NCI-H748 treated with DMSO at 0.1 percent for 48 hours (cell line): ENCODE data around the gene BPIFB1.

Experiments used
- DNase-seq: peaks from one replicate; lab custom pipeline; 2025; lab: John Stamatoyannopoulos, UW

The BPIFB1 gene

GRCh38 chr20:33325350-33325749, 42.3 kb downstream of the BPIFB1 start:
- no peak for DNase-seq

DNA sequence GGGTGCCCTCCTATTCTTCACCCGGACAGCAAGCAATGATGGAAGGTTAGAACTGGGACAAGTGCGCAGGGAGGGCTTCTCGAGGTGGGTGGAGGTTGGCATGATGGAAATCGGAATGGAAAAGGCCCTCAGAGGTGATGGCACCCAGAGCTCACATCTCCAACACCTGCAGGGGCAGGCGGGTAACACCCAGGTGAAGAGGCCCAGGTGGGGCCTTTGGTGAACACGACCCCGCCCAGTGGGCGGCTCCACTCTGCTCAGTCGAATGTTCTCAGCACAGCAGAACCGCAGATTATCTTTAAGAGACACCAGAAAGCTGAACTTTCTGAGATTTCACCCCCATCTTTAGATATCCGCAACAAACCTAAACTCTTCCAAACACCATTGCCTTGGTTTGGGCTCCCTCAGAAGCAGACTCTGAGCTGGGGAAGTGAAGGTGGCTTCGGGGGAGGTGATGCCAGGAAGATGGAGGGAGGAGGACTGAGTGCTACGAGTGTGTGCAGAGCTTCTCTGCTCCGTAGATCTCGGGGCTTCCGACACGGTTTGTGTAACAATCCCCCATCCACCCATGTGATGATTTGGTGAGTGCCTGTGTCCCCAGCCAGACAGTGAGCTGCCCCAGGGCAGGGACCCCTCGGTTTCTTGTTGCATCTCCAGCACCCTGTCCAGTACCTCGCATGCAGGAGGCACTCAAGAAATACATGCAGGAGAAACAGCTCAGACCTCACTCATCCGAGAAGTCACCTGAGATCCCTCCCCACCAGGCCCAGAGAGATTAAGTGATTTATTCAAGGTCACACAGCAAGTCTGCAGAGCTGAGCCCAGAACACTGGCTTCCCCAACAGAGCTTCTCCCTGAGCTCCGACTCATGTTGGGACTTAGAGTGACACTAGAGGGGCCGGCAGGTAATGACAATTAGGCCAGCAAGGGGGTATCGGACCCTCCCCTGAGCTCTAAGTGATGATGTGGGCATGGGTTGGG, 45.4 kb downstream of the BPIFB1 start:
- DNase-seq = no peak

- DNase-seq = no peak
These were observed 50.0 kb downstream of the BPIFB1 start for GRCh38 chr20:33332905-33333456.

DNA sequence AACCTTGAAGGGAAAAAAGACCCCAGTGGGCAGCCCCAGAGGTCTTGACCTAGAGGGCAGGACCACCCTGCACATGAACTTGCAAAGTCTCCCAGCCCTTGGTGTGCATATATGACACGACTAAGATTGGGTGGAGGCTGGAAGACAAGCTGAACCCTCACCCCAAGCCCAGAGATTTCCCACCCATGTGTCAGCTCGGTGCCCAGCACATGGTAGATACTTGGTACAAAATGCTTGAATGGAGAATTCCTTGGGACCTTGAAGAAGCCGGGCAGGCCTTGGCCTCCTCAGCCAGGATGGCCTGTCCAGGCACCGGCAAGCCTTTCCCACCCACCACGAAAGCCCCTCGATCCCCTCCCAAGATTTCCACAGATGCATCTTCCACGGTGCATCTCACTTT, 50.6 kb downstream of the BPIFB1 start:
- DNase-seq = no peak

GRCh38 chr20:33334111-33334510, 51.1 kb downstream of the BPIFB1 start:
- DNase-seq = no peak

- DNase-seq = no peak
These were observed 53.4 kb downstream of the BPIFB1 start for GRCh38 chr20:33336375-33336774.

GRCh38 chr20:33337119-33337518, 54.1 kb downstream of the BPIFB1 start:
- no peak for DNase-seq

DNA sequence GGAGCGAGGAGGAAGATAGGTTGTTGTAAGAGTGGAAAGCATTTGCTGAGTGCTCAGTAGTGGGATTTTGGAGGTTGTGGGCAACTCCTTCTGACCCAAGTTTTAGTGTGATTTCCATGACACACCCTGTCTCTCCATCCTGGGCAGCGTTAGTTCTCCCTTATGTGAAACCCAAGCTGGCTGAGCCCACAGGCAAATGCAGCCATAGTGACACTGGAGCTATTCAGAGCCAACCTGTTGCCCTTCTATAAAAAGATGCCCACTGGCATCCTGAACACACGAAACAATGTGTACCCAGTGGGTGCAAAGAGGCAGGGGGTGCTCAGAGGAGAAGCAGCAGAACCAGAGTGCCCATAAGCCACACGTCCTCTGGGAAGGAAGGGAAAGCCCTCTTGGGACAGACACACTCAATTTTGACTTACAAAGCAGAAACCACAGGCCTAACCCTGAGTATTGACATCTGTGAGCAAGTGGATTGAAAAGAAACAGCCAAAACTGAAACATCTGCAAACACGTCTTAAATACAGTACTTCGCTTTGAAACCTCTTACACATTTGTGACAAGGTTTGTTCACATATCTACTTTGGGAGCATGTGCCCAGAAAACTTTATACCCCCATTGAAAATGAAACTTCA, 54.6 kb downstream of the BPIFB1 start:
- DNase-seq = no peak

DNA sequence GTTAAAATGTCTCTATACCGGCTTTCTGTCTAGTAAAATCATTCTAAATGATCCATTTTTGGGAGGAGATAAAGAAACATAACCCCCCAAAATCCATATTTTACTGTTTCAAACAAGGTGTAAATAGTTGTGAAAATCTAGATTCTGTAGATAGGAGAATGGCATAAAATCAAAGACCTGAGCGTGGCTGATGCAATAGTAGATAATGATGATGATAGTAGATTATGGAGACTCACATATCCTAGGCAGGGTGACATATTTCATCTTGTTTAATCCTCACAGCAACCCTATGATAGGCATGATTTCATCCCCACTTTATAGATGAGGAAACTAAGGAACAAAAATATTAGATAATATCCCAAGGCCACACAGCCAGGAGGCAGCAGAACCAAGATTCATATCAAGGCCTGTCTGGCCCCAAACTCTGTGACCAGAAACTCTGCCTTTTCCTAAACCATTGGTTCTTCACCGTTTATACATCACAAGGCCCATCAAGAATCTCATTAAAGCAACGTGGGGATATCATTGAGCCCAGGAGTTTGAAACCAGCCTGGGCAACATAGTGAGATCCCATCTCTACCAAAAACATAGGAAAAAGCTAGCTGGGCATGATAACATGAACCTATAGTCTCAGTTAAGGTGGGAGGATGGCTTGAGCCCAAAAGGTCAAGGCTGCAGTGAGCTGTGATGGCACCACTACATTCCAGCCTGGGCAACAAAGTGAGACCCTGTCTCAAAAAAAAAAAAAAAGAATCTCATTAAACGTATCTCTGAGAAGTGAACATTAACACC, 55.6 kb downstream of the BPIFB1 start:
- DNase-seq = no peak

DNA sequence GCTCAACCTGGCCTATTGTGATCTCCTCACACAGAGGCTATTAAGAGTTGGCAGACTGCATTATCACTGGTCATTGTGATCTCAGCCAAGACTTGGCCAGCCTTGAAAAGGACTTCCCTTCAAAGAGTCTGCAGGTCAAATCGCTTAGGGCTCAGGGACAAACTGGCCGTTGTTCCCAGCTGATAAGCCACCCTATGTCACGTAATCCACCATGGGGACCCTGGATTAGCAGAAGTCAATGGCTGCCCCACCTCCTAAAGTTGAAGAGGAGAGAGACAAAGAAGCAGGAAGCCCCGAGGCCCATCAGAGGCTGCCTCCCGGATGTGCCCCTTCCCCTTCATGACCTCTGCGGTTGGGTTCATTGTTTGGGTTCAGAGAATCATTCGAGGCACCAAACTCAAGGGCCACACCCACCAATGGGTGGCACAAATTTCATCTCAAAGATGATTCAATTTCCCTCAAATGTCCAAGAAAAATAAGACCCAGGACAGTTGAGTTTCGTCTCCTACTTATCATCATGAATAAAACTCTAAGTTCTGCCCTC, 56.6 kb downstream of the BPIFB1 start:
- DNase-seq = no peak

- no peak for DNase-seq
These were observed 60.5 kb downstream of the BPIFB1 start for GRCh38 chr20:33343521-33343920.

DNA sequence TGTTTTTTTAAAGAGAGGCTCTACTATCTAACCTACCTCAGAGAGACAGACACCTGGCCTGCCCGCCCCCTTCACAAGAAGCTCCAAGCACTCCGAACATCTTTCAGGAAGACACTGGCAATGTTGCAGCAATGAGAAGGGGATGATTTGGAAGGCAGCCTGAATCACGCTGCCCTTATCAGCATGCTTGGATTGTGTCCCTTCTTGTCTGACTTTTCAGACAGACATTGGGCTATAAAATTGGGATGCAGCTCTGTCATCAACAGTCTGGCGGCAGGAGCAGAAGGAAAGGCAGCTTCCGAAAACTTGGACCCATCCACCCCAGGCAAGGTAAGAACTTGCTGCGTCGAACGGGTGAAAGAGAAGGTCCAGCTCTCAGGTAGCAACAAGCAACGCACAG, 62.3 kb downstream of the BPIFB1 start:
- DNase-seq = no peak

- no peak for DNase-seq
These were observed 65.3 kb downstream of the BPIFB1 start for GRCh38 chr20:33348136-33348937.

DNA sequence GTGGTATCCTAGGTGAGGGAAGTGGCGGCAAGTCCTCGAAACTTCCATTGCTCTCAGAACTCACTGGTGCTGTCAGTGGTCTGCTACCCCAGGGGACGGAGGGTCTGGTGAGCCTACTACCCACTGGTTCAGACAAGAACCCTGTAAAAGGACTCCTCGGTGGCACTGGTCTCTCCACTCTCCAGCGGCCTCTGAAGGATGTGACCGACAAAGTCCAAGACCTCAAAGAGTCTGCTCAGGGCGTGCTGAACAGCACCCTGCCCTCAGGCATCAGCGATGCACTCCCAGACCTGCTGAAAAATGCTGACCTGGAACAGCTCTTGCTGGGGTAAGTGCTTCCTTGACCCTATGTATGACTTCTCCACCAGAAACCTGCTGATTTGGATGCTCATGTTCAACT, 66.5 kb downstream of the BPIFB1 start:
- DNase-seq = no peak

DNA sequence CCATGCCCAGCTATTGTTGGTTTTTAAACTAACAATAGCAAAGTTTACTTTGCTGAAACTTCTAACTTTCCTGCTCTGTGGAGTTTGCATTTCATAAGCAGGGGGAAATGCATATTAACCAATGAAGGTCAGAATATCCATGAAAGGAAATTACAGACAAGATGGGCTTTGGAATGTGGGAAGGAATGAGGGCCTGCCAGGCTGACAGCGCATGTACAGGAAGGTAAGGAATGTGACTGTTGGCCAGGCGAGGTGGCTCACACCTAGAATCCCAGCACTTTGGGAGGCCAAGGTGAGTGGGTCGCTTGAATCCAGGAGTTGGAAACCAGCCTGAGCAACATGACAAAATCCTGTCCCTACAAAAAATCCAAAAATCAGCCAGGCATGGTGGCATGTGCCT, 68.7 kb downstream of the BPIFB1 start:
- DNase-seq = no peak

DNA sequence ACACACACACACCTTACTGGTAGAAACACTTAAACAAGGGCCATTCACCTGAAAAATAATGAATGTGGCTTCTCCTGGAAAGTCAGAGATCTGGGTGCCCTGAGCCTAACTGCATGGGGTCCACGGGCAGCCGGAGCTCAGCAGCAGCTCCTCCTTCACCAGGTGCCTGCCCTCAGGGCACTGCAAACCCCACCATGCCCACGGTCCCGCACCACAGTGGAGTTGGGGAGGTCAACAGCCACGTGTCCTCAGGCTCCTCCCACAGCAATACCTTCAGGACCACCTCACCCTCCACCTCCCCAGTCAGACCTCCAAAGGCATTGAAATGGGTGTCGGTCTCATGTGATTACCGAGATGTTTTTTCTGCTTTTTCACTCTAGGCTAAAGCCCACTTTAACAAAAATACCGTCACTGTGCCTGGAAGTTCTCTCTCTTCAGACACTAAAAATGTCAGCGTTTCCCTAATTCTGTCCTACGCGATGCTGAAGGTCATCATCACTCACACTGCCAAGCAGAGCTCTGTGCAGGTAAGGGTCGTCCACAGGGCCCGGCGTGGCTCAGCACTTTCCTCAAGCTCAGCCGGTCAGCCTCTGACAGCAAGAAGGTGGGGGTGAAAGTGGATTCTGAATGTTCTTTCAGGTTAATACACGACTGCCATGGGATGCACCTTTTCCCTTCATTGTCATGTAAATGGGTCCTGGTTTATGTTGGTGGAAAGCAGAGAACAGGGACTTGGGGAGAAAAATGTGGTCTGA, 69.4 kb downstream of the BPIFB1 start:
- no peak for DNase-seq

GRCh38 chr20:33353013-33353402, 70.0 kb downstream of the BPIFB1 start:
- DNase-seq = no peak
